HepG2 (cell line): ENCODE data around the gene PERCC1. TPM values are rescaled to one million over a fixed set of nuclear protein-coding genes. Genes with fewer than 3 reads are reported as not detected.

ENCODE experiments used
- ATAC-seq: fragments of 200-7000 bp; cut with Tn5 transposase; 3 replicates; pipeline ENCODE4 v1.9.1; 2020; ENCODE audit warnings: mild to moderate bottlenecking, moderate library complexity
- BruUV-seq: library from RNA; stranded (reverse); fragments of 400-500 nt; replicated peaks from 2 replicates; lab custom pipeline; 2021; lab: Mats Ljungman, UMichigan
- CTCF ChIA-PET: fragments of 300-600 bp; formaldehyde crosslinking; extraction: SDS; loops from one replicate; lab custom pipeline; 2021; ENCODE audit warnings: low total read pairs, inconsistent platforms, low intra/inter-chr PET ratio; lab: Yijun Ruan, JAX
- POLR2A ChIA-PET: fragments of 350-600 bp; sonication (Branson Sonifier 250); formaldehyde crosslinking; loops from one replicate; lab custom pipeline; 2020; ENCODE audit warnings: antibody characterized with exemption, inconsistent platforms; lab: Yijun Ruan, JAX
- DNase-seq: peaks from one replicate; pipeline ENCODE4 v3.0.0-alpha.2; 2015; ENCODE audit warnings: low spot score
- FAIRE-seq: peaks from 3 replicates; lab custom pipeline; 2011; peaks lifted over from hg19 to GRCh38; lab: Jason Lieb, UNC
- H2AFZ ChIP-seq: one replicate; pipeline ENCODE4 v1.6.1; 2011; ENCODE audit warnings: low read length, inconsistent platforms
- H3K27ac ChIP-seq: fragments of 300-600 bp; 3 replicates; pipeline ENCODE4 v1.8.0; 2011; ENCODE audit warnings: mixed run types, mild to moderate bottlenecking, mixed read lengths, low read length, inconsistent platforms; ENCODE audit not compliant: insufficient read depth; ENCODE audit errors: extremely low read length
- H3K27me3 ChIP-seq, 2 experiments: fragments of 200-600 bp in 1 of 2; 2 replicates in 1 of 2; 3 replicates in 1 of 2; pipeline versions ENCODE4 v1.6.0 to v1.8.0; 2011; ENCODE audit warnings: low read length in 2 of 2, mild to moderate bottlenecking in 2 of 2, moderate library complexity in 2 of 2, inconsistent platforms in 1 of 2; ENCODE audit not compliant: insufficient read depth in 2 of 2, control insufficient read depth in 1 of 2
- H3K36me3 ChIP-seq, 2 experiments: fragments of 200-600 bp in 1 of 2; replicated peaks in 1 of 2; 2 replicates in 1 of 2; 3 replicates in 1 of 2; pipeline versions ENCODE4 v1.5.1 to v1.8.0; 2011; ENCODE audit warnings: low read length in 2 of 2, inconsistent platforms in 1 of 2; ENCODE audit not compliant: insufficient read depth in 2 of 2, control insufficient read depth in 1 of 2
- H3K4me1 ChIP-seq: 2 replicates; pipeline ENCODE4 v1.5.1; 2012; ENCODE audit warnings: low read length, inconsistent platforms; ENCODE audit not compliant: insufficient read depth
- H3K4me2 ChIP-seq: 2 replicates; pipeline ENCODE4 v1.6.0; 2011; ENCODE audit warnings: low read depth, low read length, inconsistent platforms
- H3K4me3 ChIP-seq, 3 experiments: fragments of 200-600 bp in 1 of 3; sonication (generic), shearing (Covaris generic) in 1 of 3; replicated peaks in 1 of 3; 2 replicates each; pipeline ENCODE4 v1.5.1; 2011 to 2016; ENCODE audit warnings: low read length in 3 of 3, inconsistent platforms in 2 of 3, low read depth in 2 of 3, mild to moderate bottlenecking in 2 of 3, control low read depth in 1 of 3, mixed read lengths in 1 of 3; ENCODE audit not compliant: insufficient read depth in 1 of 3
- H3K79me2 ChIP-seq: one replicate; pipeline ENCODE4 v1.6.1; 2011; ENCODE audit warnings: low read length, inconsistent platforms; ENCODE audit not compliant: insufficient read depth
- H3K9ac ChIP-seq: 2 replicates; pipeline ENCODE4 v1.6.0; 2011; ENCODE audit warnings: mild to moderate bottlenecking, low read depth, low read length, inconsistent platforms; ENCODE audit not compliant: insufficient read depth
- H3K9me3 ChIP-seq: 2 replicates; pipeline ENCODE4 v1.5.1; 2012; ENCODE audit warnings: mild to moderate bottlenecking, low read length
- H4K20me1 ChIP-seq: 2 replicates; pipeline ENCODE4 v1.6.0; 2011; ENCODE audit warnings: inconsistent platforms, mild to moderate bottlenecking, low read length, moderate library complexity; ENCODE audit not compliant: insufficient read depth
- ARNT ChIP-seq: fragments of 450-650 bp; IDR thresholded peaks from 2 replicates; pipeline ENCODE4 v1.6.1; 2017
- BCL3 ChIP-seq: sonication (generic); formaldehyde crosslinking; IDR thresholded peaks from 2 replicates; pipeline ENCODE4 v1.5.1; 2020; ENCODE audit warnings: mild to moderate bottlenecking, missing genetic modification reagents, moderate library complexity
- BRCA1 ChIP-seq: sonication (generic); formaldehyde crosslinking; IDR thresholded peaks from 2 replicates; pipeline ENCODE4 v1.4.0; 2020; ENCODE audit warnings: missing genetic modification reagents
- HNF1A ChIP-seq, 2 experiments: sonication (generic) in 1 of 2; formaldehyde crosslinking in 1 of 2; IDR thresholded peaks; 2 replicates each; pipeline versions ENCODE4 v1.4.0 to v1.6.1; 2016 to 2020; ENCODE audit warnings: borderline replicate concordance in 1 of 2, low read depth in 1 of 2, mild to moderate bottlenecking in 1 of 2, missing genetic modification reagents in 1 of 2
- NFIC ChIP-seq: IDR thresholded peaks from 2 replicates; pipeline ENCODE4 v1.6.1; 2012; ENCODE audit warnings: mild to moderate bottlenecking, low read length, inconsistent platforms
- NONO ChIP-seq, 2 experiments: fragments of 450-650 bp in 1 of 2; sonication (generic) in 1 of 2; formaldehyde crosslinking in 1 of 2; IDR thresholded peaks in 1 of 2; conservative IDR thresholded peaks in 1 of 2; 2 replicates each; pipeline versions ENCODE4 v1.6.1 to v1.8.0; 2017 to 2022; ENCODE audit warnings: mild to moderate bottlenecking in 1 of 2, missing genetic modification reagents in 1 of 2, moderate library complexity in 1 of 2
- TRIM22 ChIP-seq: fragments of 450-650 bp; IDR thresholded peaks from 2 replicates; pipeline ENCODE4 v1.6.1; 2017
- ZMYM2 ChIP-seq: sonication (generic); formaldehyde crosslinking; IDR thresholded peaks from 2 replicates; pipeline ENCODE4 v1.8.0; 2022; ENCODE audit warnings: mild to moderate bottlenecking, missing genetic modification reagents
- ZMYM4 ChIP-seq: sonication (generic); formaldehyde crosslinking; IDR thresholded peaks from 2 replicates; pipeline ENCODE4 v1.8.1; 2023; ENCODE audit warnings: mild to moderate bottlenecking, missing genetic modification reagents
- ZNF468 ChIP-seq: sonication (generic); formaldehyde crosslinking; IDR thresholded peaks from 2 replicates; pipeline ENCODE4 v1.8.0; 2022; ENCODE audit warnings: mild to moderate bottlenecking, moderate library complexity, missing genetic modification reagents
- ZNF609 ChIP-seq: sonication (generic); formaldehyde crosslinking; IDR thresholded peaks from 2 replicates; pipeline ENCODE4 v1.4.0; 2020; ENCODE audit warnings: mild to moderate bottlenecking, missing genetic modification reagents, borderline replicate concordance
- ZNF850 ChIP-seq: sonication (generic); formaldehyde crosslinking; conservative IDR thresholded peaks from 2 replicates; pipeline ENCODE4 v1.9.0; 2021; ENCODE audit warnings: mild to moderate bottlenecking, missing genetic modification reagents
- WGBS: methylation state at CpG from one replicate; pipeline ENCODE4 v1.1.6; 2017; ENCODE audit warnings: low lambda C conversion rate; 5-methylcytosine and 5-hydroxymethylcytosine counted together
- in situ Hi-C: cut with HindIII; loops from 2 replicates; pipeline ENCODE4 v1.10.0; 2017; ENCODE audit warnings: low pct_unique_long_range_greater_than_20kb; ENCODE audit not compliant: extremely low pct_ligation_motif_present
- intact Hi-C: fragments of 100-400 bp; cut with micrococcal nuclease; formaldehyde crosslinking; loops from one replicate; pipeline ENCODE4 v1.10.0; 2022; ENCODE audit not compliant: unreplicated experiment
- polyA plus RNA-seq, 8 experiments: library from polyadenylated mRNA; depleted of rRNA in 3 of 8; stranded (reverse) in 7 of 8; unstranded in 1 of 8; fragments of >200 nt; fragmentation: Illumina TruSeq in 4 of 8; extraction: Trizol in 4 of 8; gene quantifications; 2 replicates each; pipeline versions ENCODE4 v1.2.1 to v1.2.3, GENCODE V29; 2011 to 2016; ENCODE audit warnings: low read depth in 4 of 8, missing spikeins in 1 of 8, mixed read lengths in 1 of 8; ENCODE audit not compliant: insufficient read depth in 1 of 8
- total RNA-seq, 5 experiments: library from RNA; depleted of rRNA; stranded (reverse); fragments of >200 nt; fragmentation: Illumina TruSeq; extraction: Trizol; gene quantifications; 2 replicates each; pipeline ENCODE4 v1.2.3, GENCODE V29; 2016; ENCODE audit warnings: low read depth in 1 of 5

The PERCC1 gene
- total and polyA plus RNA-seq, 2 of the 13 experiments (the other 11 are each of a cell fraction or from before 2014, with no cell fraction given) = 0.15 TPM; not detected in 1

- H4K20me1 ChIP-seq = peaks cover 10% of the 10 kb centered on the region; the same call in 1 of the 2 replicates
- H3K4me3 ChIP-seq = peak overlapping the region; percentile 22 to 83 (median 57); a peak in 4 of 6 replicates
- peaks cover 5% of the 10 kb centered on the region for H3K79me2 ChIP-seq
- no peaks in the 10 kb centered on the region for H3K27me3 ChIP-seq
- no peak overlapping the region for H3K27ac ChIP-seq
- in situ Hi-C loops = no loop called here
- no TSS peak for BruUV-seq
- CTCF ChIA-PET = no interaction called here
- FAIRE-seq (no peak), DNase-seq (no peak), ATAC-seq (no peak; the same call in 2 of the 3 replicates)
- no peak overlapping the region for H2AFZ ChIP-seq
- H3K9me3 ChIP-seq = no peaks in the 10 kb centered on the region
- POLR2A ChIA-PET = interaction anchor here (0.5 to 1.5 kb wide), 7 partner anchors 13 to 204 kb away, joined by 3 to 6 read pairs (median 3); partner anchors contain the start of gene UQCC4
- peaks cover 0 to 2% of the 10 kb centered on the region in 2 experiments; a peak in 4 of 5 replicates for H3K36me3 ChIP-seq
- WGBS = 43% methylated on average over 9 of the region's 11 CpGs
- 0 out of 2 replicates have a peak overlapping the region, but pooled peaks have one; percentile 32 for H3K9ac ChIP-seq
- H3K4me1 ChIP-seq = peaks cover 7% of the 10 kb centered on the region
- intact Hi-C loops = no loop called here
- peak overlapping the region; percentile 68 for H3K4me2 ChIP-seq
- TF ChIP-seq ZNF850 (CRISPR knock-in tag) (no peak), HNF1A (IDR thresholded peaks at IDR 0.05; ENCODE audit: low read depth) (no peak), HNF1A (CRISPR knock-in tag; IDR thresholded peaks at IDR 0.05; ENCODE audit: borderline replicate concordance) (no peak), BRCA1 (CRISPR knock-in tag) (no peak), ARNT (no peak), BCL3 (CRISPR knock-in tag) (no peak), ZNF468 (CRISPR knock-in tag) (no peak), ZMYM4 (CRISPR knock-in tag) (no peak), NONO (IDR thresholded peaks at IDR 0.05) (no peak), NONO (CRISPR knock-in tag; conservative IDR thresholded peaks at IDR 0.05) (no peak), TRIM22 (no peak), NFIC (no peak), ZMYM2 (0 out of 2 replicates have a peak, but pooled peaks have one; percentile 28), ZNF609 (CRISPR knock-in tag) (no peak)
These were observed 23.1 kb upstream of the PERCC1 start for GRCh38 chr16:1407753-1408152.
